Stomach smooth muscle (tissue), 2 donors: ENCODE results near the gene REXO4.

ENCODE experiments used
- H3K27ac ChIP-seq: one replicate; pipeline ENCODE4 v1.7.0; 2013; ENCODE audit warnings: mild to moderate bottlenecking, low read length, inconsistent platforms
- H3K27me3 ChIP-seq, 2 donors: one replicate each; pipeline ENCODE4 v1.7.0; 2013; ENCODE audit warnings: low read length in 2 of 2; ENCODE audit not compliant: insufficient read depth in 2 of 2, control insufficient read depth in 1 of 2
- H3K36me3 ChIP-seq, 2 donors: one replicate each; pipeline ENCODE4 v1.7.0; 2013; ENCODE audit warnings: low read length in 2 of 2; ENCODE audit not compliant: control insufficient read depth in 2 of 2, insufficient read depth in 2 of 2
- H3K4me1 ChIP-seq: one replicate; pipeline ENCODE4 v1.7.0; 2013; ENCODE audit warnings: low read length; ENCODE audit not compliant: control insufficient read depth, insufficient read depth
- H3K4me3 ChIP-seq, 2 donors: one replicate each; pipeline ENCODE4 v1.7.0; 2013; ENCODE audit warnings: low read length in 2 of 2
- H3K9ac ChIP-seq, 2 donors: one replicate each; pipeline ENCODE4 v1.7.0; 2013; ENCODE audit warnings: low read length in 2 of 2, mild to moderate bottlenecking in 1 of 2
- H3K9me3 ChIP-seq, 2 donors: one replicate each; pipeline ENCODE4 v1.7.0; 2013; ENCODE audit warnings: low read length in 2 of 2; ENCODE audit not compliant: control insufficient read depth in 2 of 2
- donor health status: healthy.
- donor health status: Pancreatic carcinoma.

The REXO4 gene

DNA sequence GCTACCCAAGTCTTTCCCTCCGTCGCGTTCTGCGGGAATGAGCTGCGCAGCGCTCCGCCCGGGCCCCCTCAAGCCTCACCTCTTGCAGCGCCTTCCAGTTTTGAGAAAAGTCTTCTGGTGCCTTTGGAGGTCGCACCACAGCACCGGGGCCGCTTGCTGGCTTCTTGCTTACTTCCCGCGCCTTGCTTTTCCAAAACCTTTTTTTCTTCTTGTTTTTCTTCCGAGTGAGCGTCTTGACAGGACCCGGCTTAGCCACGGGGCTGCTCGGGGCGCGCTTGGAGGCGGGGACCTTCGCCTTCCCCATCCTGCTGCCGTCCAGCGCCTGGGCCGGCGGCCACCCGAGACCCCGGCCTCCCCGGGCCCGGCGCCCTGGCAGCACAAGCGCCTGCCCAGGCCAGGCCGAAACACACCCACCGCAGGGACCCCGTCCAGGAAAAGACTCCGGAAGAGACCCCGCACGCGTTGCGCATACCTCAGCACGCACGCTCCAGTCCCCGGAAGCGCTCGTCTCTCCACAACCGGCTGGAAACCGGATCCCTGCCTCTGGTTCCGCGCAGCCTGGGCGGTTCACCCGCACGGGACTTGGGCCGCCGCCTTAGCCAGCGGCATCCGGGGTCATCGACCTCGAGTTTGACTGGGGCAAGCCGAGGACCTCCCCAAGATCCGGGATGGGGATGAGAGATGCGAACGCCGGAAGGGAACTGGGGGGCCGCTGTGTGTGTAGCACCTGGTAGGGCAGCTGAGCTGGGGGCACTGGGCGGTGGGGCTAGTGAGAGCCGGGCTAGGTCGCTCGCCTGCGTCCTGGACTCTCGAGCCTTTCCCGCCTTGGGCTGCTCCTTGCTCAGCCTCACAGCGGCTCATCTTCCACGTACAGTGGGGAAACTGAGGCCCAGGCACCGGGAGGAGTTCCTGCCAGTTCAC, at the start of gene REXO4:
REXO4 (minus strand) TSS at position 470 of the 921 bp plus-strand sequence; CDS start at position 304, 166 bp downstream.
- Histone ChIP-seq H3K9ac (peak within 1 kb of the TSS; percentile 83 to 86), H3K27me3 (no peaks in the 10 kb centered on the region), H3K9me3 (no peaks in the 10 kb centered on the region), H3K36me3 (peaks cover 13 to 17% of the 10 kb centered on the region in 2 donors), H3K4me1 (peaks cover 25% of the 10 kb centered on the region), H3K4me3 (peak within 1 kb of the TSS; percentile 88 to 89), H3K27ac (peak within 1 kb of the TSS; percentile 81)

DNA sequence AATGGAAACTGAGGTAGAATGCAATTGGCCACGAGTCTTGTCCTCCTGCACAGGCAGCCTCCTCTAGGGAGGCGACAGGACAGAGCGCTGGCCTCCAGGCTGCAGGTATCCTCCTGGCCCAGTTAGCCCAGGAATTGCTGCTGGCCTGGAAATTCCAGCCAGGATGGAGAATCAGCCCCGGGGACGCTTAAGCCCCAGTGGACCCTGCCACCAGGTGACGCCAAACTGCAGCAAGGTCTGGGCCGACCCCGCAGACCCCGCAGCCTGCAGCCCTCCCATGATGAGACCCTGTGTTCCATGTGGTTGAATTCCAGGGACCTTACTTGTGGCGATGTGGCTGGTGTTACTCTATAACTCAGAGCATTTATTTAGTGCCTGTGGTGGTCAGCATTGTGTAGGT, 49.3 kb upstream of the REXO4 start:
- Histone ChIP-seq H3K4me3 (no peak overlapping the region), H3K9ac (no peak overlapping the region), H3K4me1 (peaks cover under 1% of the 10 kb centered on the region)

DNA sequence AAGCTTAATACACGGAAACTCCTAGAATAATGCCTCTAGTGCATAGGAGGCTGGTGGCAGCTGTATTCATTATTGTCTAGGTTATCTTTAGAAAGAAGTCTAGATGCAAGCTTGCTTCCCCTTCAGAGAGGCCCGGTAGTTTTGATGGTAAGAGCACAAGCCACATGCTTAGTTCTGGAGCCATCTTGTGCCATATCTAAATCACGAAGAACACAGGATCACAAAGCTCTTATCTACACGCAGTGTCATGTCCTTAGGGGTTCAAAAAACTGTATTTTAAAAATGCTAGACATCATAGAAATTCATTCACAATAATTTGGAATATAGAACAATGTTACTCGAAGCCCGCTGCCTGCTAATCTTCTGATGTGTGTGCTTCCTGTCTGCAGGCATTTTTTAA, 48.2 kb upstream of the REXO4 start:
- peaks cover 2 to 5% of the 10 kb centered on the region in 2 donors for H3K36me3 ChIP-seq
- no peaks in the 10 kb centered on the region for H3K27me3 ChIP-seq

More for the DNA sequence above, 49.3 kb upstream of the REXO4 start:
- Histone ChIP-seq H3K27me3 (no peaks in the 10 kb centered on the region), H3K27ac (no peak overlapping the region), H3K9me3 (no peaks in the 10 kb centered on the region), H3K36me3 (peaks cover 2 to 5% of the 10 kb centered on the region in 2 donors)

DNA sequence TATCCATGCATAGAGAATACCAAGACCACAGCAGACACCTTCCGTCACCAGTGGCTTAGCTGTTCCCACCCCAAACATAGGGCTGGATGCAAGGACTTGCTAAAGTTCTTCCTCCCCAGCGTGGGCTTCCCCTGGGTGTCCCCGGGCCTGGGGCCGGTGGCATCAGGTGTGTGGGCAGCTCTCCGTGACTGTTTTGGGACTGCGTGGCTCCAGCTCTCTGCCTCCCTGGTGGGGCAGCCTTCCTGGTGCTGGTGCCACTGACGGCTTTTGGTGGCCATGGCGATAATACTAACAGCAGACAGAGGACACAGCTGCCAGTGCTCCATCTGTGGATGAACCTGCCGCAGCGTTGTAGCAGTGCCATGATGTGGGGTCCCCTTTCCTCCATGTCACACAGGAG, 46.8 kb upstream of the REXO4 start:
- peaks cover 2 to 5% of the 10 kb centered on the region in 2 donors for H3K36me3 ChIP-seq
- H3K27ac ChIP-seq, result no peak overlapping the region

More for the DNA sequence above, 48.2 kb upstream of the REXO4 start:
- no peaks in the 10 kb centered on the region for H3K9me3 ChIP-seq
- peaks cover 9% of the 10 kb centered on the region for H3K4me1 ChIP-seq
- H3K27ac ChIP-seq, result no peak overlapping the region
- H3K4me3 ChIP-seq, result no peak overlapping the region
- no peak overlapping the region for H3K9ac ChIP-seq

DNA sequence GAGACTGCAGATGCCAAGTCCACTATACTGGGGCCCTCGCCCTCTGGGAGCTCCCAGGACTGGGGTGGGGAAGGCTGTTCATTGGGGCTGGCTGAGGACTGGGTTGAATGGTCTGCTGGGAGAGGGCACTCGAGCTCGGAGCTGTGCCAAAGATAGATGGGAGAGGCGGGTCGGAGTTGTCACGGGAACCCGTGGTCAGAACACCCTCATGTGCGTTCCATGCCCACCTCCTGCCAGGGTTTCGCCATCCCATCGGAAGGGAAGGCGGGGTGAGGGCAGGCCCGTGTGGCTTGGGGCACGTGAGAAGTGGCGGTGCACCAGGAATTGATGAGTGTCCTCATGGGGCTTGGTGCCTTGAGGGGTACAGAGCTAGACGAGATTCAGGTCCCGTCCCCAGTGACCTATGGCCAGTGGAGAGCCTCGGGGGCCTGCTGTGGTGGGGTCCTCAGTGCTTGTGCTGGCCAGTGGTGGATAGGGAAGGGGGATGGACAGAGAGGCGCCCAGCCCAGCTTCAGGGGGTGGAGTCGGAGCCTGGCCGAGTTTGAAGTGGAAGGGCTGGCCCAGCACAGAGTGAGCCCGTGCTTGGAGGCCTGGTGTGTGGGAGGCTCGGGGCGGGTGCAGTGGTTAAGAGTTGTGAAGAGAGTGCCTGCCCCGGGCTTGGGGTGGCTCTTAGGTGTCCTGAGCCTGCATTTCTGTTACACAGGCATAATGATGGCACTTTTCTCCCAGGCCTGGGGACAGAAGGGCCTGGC, 46.2 kb upstream of the REXO4 start:
- H3K4me1 ChIP-seq, result peaks cover 17% of the 10 kb centered on the region
- no peak overlapping the region for H3K4me3 ChIP-seq
- H3K27ac ChIP-seq, result no peak overlapping the region
- no peaks in the 10 kb centered on the region for H3K9me3 ChIP-seq
- H3K9ac ChIP-seq, result no peak overlapping the region
- peaks cover 2 to 5% of the 10 kb centered on the region in 2 donors for H3K36me3 ChIP-seq
- H3K27me3 ChIP-seq, result no peaks in the 10 kb centered on the region

More for the DNA sequence above, 46.8 kb upstream of the REXO4 start:
- Histone ChIP-seq H3K4me3 (no peak overlapping the region), H3K27me3 (no peaks in the 10 kb centered on the region), H3K4me1 (peaks cover 14% of the 10 kb centered on the region), H3K9ac (no peak overlapping the region), H3K9me3 (no peaks in the 10 kb centered on the region)

GRCh38 chr9:133463234-133463863, 45.5 kb upstream of the REXO4 start:
- H3K9ac ChIP-seq, result no peak overlapping the region
- no peak overlapping the region for H3K27ac ChIP-seq

GRCh38 chr9:133461975-133462374, 44.2 kb upstream of the REXO4 start:
- Histone ChIP-seq H3K27ac (no peak overlapping the region), H3K36me3 (peaks cover 2 to 5% of the 10 kb centered on the region in 2 donors), H3K9ac (no peak overlapping the region), H3K9me3 (no peaks in the 10 kb centered on the region), H3K4me3 (no peak overlapping the region), H3K4me1 (peaks cover 21% of the 10 kb centered on the region), H3K27me3 (no peaks in the 10 kb centered on the region)

More at GRCh38 chr9:133463234-133463863, 45.5 kb upstream of the REXO4 start:
- Histone ChIP-seq H3K36me3 (peaks cover 2 to 5% of the 10 kb centered on the region in 2 donors), H3K4me3 (no peak overlapping the region), H3K9me3 (no peaks in the 10 kb centered on the region), H3K4me1 (peaks cover 21% of the 10 kb centered on the region), H3K27me3 (no peaks in the 10 kb centered on the region)

DNA sequence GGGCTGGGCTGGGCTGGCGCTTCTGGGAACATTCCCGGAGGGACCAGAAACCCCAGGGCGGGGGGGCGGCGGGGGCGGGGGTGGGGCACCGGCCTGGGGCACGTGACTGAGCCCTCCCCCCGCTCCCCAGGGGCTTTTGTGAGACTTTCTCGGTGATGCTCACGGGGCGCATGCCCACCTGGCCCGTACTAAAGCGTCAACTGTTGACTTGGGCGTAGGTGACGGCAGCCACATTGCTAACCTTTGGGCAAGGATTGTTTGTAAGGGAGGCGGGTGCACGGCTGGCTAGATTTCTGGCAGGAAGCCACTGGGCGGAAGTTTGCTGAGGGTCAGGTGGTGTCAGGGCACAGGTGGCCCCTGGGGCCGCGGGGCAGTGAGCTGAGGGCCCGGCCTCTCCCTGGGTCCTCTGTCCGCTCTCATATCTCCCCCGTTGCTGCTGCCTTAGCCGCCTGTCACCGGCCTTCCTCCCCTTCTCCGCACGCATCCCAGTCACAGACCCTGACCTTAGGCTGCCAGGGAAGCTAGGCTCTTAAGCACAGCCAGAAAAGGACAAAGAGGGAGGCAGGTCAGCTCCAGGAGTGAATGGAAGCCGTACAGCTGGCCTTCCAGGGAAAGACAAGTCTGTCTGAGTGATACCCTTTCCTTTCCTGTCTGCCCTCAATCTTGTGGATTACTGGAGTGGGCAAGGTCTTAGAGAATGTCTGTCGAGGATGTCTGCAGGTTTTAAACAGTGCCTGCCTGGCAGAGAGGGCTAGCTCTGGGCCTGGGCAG, 42.8 kb upstream of the REXO4 start:
- Histone ChIP-seq H3K9ac (peak overlapping the region; percentile 76), H3K27me3 (no peaks in the 10 kb centered on the region), H3K4me3 (peak overlapping the region; percentile 65 to 82), H3K4me1 (peaks cover 21% of the 10 kb centered on the region), H3K27ac (peak overlapping the region; percentile 82), H3K36me3 (peaks cover 2 to 5% of the 10 kb centered on the region in 2 donors), H3K9me3 (no peaks in the 10 kb centered on the region)

DNA sequence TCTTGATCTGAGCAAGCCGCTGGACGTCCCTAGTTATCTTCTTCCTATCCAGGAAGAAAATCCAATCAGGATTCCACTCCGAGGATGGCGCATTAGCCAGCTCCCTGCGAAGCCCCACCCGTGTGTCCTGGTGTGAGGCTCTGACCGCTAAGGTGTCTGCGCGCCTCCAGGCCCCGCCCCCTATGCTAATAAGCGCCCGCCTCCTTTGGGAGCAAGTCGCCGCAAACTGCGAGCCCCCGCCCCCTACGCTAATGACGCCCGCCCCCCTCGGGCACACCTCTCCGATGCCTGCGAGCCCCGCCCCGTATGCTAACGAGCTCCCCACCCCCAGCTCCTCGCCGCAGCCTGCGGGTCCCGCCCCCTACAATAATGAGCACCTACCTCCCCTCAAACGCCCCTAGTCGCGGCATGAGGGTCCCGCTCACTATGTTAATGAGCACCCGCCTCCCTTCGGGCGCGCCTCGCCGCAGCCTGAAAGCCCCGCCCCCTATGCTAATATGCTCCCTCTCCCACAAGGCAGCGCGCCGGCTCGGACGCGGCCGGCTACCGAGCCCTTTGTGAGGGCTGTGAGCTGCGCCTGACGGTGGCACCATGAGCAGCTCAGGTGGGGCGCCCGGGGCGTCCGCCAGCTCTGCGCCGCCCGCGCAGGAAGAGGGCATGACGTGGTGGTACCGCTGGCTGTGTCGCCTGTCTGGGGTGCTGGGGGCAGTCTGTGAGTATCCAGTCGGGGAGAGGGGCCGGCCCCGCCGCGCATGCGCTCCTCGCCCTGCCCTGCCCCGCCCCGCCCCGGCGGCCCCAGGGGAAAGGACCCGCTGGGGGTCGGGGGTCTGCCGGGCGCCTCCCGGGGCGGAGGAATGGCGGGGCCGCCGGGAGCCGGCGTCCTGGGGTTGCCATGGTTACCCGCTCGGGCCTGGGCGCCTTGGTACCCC, 41.9 kb upstream of the REXO4 start, which contains the start of gene CACFD1:
CACFD1 (plus strand) TSS at position 503 of the 929 bp plus-strand sequence; CDS start at position 592, 89 bp downstream.
- no peaks in the 10 kb centered on the region for H3K27me3 ChIP-seq
- H3K4me1 ChIP-seq, result peaks cover 21% of the 10 kb centered on the region
- H3K9ac ChIP-seq, result peak within 1 kb of the TSS; percentile 76 to 91
- H3K27ac ChIP-seq, result peak within 1 kb of the TSS; percentile 82
- H3K9me3 ChIP-seq, result no peaks in the 10 kb centered on the region
- peak within 1 kb of the TSS; percentile 69 to 82 for H3K4me3 ChIP-seq
- peaks cover 0 to 2% of the 10 kb centered on the region in 2 donors for H3K36me3 ChIP-seq
